KMS-11 (cell line): Measurements from ENCODE around the gene KCNAB1.

Experiments
- H2AFZ ChIP-seq: fragments of 200-600 bp; sonication (generic); 2 replicates; pipeline ENCODE4 v1.6.1; 2016; ENCODE audit warnings: antibody characterized with exemption, mixed run types, low read depth
- H3K27ac ChIP-seq: fragments of 200-600 bp; sonication (generic); 2 replicates; pipeline ENCODE4 v1.6.1; 2016; ENCODE audit warnings: mild to moderate bottlenecking, mixed run types
- H3K27me3 ChIP-seq: fragments of 200-600 bp; sonication (generic); 2 replicates; pipeline ENCODE4 v1.6.1; 2017; ENCODE audit warnings: mild to moderate bottlenecking, low read depth, mixed run types, moderate library complexity; ENCODE audit not compliant: insufficient read depth
- H3K36me3 ChIP-seq: fragments of 200-600 bp; sonication (generic); 2 replicates; pipeline ENCODE4 v1.6.1; 2017; ENCODE audit warnings: mild to moderate bottlenecking, mixed run types; ENCODE audit not compliant: insufficient read depth
- H3K4me1 ChIP-seq: fragments of 200-600 bp; sonication (generic); 2 replicates; pipeline ENCODE4 v1.6.1; 2016; ENCODE audit warnings: mild to moderate bottlenecking, low read depth, mixed run types; ENCODE audit not compliant: poor library complexity, severe bottlenecking
- H3K4me2 ChIP-seq: fragments of 200-600 bp; sonication (generic); 2 replicates; pipeline ENCODE4 v1.7.0; 2016; ENCODE audit warnings: mild to moderate bottlenecking, mixed run types
- H3K4me3 ChIP-seq: fragments of 200-600 bp; sonication (generic); IDR thresholded peaks from 2 replicates; pipeline ENCODE4 v1.6.1; 2017; ENCODE audit warnings: low read depth, low read length, mixed read lengths; ENCODE audit not compliant: insufficient read depth
- H3K79me2 ChIP-seq: fragments of 200-600 bp; sonication (generic); 2 replicates; pipeline ENCODE4 v1.6.1; 2016; ENCODE audit warnings: low read depth, mixed run types; ENCODE audit not compliant: insufficient read depth
- H3K9ac ChIP-seq: fragments of 200-600 bp; sonication (generic); 2 replicates; pipeline ENCODE4 v1.6.1; 2016; ENCODE audit warnings: mild to moderate bottlenecking, mixed run types
- H4K20me1 ChIP-seq: fragments of 200-600 bp; sonication (generic); 2 replicates; pipeline ENCODE4 v1.6.1; 2016; ENCODE audit warnings: mild to moderate bottlenecking, mixed run types; ENCODE audit not compliant: insufficient read depth
- CTCF ChIP-seq: fragments of 200-600 bp; sonication (generic); conservative IDR thresholded peaks from 2 replicates; pipeline ENCODE4 v1.6.1; 2017; ENCODE audit warnings: low read depth, mild to moderate bottlenecking, antibody characterized with exemption, low read length, moderate library complexity, mixed read lengths

KCNAB1 gene

GRCh38 chr3:156461889-156462288 is 341.5 kb downstream of the KCNAB1 start:
- H3K9ac ChIP-seq, result no peak overlapping the region
- no peak for TF ChIP-seq CTCF
- no peaks in the 10 kb centered on the region for H4K20me1 ChIP-seq
- no peaks in the 10 kb centered on the region for H3K79me2 ChIP-seq
- H3K4me2 ChIP-seq, result no peak overlapping the region
- no peaks in the 10 kb centered on the region for H3K36me3 ChIP-seq
- no peak overlapping the region for H3K27ac ChIP-seq
- H2AFZ ChIP-seq, result no peak overlapping the region
- H3K4me1 ChIP-seq, result no peaks in the 10 kb centered on the region
- H3K4me3 ChIP-seq, result no peak overlapping the region
- no peaks in the 10 kb centered on the region for H3K27me3 ChIP-seq

GRCh38 chr3:156463123-156463522 is 342.7 kb downstream of the KCNAB1 start:
- H2AFZ ChIP-seq, result no peak overlapping the region
- H3K4me2 ChIP-seq, result no peak overlapping the region
- no peaks in the 10 kb centered on the region for H3K27me3 ChIP-seq
- no peaks in the 10 kb centered on the region for H3K79me2 ChIP-seq
- H3K4me3 ChIP-seq, result no peak overlapping the region
- no peak overlapping the region for H3K27ac ChIP-seq
- no peak for TF ChIP-seq CTCF
- no peak overlapping the region for H3K9ac ChIP-seq
- H3K36me3 ChIP-seq, result no peaks in the 10 kb centered on the region
- H3K4me1 ChIP-seq, result no peaks in the 10 kb centered on the region
- H4K20me1 ChIP-seq, result no peaks in the 10 kb centered on the region

GRCh38 chr3:156465194-156465593 is 344.8 kb downstream of the KCNAB1 start:
- Histone ChIP-seq H3K36me3 (no peaks in the 10 kb centered on the region), H3K4me2 (no peak overlapping the region), H3K27me3 (no peaks in the 10 kb centered on the region), H3K4me3 (no peak overlapping the region), H4K20me1 (no peaks in the 10 kb centered on the region), H3K4me1 (no peaks in the 10 kb centered on the region), H3K79me2 (no peaks in the 10 kb centered on the region), H2AFZ (no peak overlapping the region), H3K27ac (no peak overlapping the region), H3K9ac (no peak overlapping the region)
- no peak for TF ChIP-seq CTCF

GRCh38 chr3:156469456-156469855 is 349.1 kb downstream of the KCNAB1 start:
- Histone ChIP-seq H3K27me3 (no peaks in the 10 kb centered on the region), H4K20me1 (no peaks in the 10 kb centered on the region), H3K36me3 (no peaks in the 10 kb centered on the region), H3K9ac (no peak overlapping the region), H3K4me1 (no peaks in the 10 kb centered on the region), H2AFZ (no peak overlapping the region), H3K79me2 (no peaks in the 10 kb centered on the region), H3K4me3 (no peak overlapping the region), H3K27ac (no peak overlapping the region), H3K4me2 (no peak overlapping the region)
- TF ChIP-seq CTCF, result no peak
